ENCODE data around the gene CACNA1C. TPM values are rescaled to one million over a fixed set of nuclear protein-coding genes. Genes with fewer than 3 reads are reported as not detected.

CACNA1C gene
- total RNA-seq, 1 experiment from 2014 or later = 3.7 TPM

DNA sequence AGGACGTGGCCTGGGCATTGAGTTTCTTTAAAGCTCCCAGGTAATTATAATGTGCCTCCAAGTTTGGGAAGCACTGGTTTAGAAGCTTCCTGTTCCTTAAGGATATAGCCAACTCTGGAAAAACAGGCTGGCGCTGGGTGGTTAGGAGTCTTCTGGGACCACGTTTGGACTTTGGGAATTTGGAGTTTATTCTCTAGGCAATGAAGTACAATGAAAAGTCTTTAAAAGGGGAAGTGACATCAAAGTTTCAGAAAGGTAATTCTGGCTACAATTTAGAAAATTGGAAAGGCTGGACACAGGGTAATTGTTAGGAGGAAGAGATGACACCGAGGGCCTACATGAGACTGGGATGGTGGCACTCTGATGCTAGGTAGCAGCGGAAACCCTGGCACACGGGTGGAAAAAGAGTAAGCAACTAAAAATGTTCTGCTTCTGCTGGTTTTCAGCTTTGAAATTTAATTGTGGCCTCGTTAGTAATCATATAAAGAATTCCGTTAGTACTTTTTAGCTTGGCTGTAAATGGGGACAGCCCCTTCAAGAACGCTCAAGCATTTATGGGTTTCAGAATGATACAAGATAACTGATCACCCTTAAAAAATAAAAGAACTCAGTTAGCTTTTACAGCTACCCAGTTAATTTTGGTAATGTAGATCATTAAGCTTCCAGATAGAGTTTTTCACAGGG is 35.8 kb upstream of the CACNA1C start:
- ChIA-PET CTCF (no interaction called here), POLR2A (ENCODE audit: low non-redundant PET) (no interaction called here)
- no peak for TF ChIP-seq EZH2 (IDR thresholded peaks at IDR 0.05; ENCODE audit: borderline replicate concordance, low read depth, low read length, poor library complexity, severe bottlenecking)
- TF ChIP-seq, protein P1, sequence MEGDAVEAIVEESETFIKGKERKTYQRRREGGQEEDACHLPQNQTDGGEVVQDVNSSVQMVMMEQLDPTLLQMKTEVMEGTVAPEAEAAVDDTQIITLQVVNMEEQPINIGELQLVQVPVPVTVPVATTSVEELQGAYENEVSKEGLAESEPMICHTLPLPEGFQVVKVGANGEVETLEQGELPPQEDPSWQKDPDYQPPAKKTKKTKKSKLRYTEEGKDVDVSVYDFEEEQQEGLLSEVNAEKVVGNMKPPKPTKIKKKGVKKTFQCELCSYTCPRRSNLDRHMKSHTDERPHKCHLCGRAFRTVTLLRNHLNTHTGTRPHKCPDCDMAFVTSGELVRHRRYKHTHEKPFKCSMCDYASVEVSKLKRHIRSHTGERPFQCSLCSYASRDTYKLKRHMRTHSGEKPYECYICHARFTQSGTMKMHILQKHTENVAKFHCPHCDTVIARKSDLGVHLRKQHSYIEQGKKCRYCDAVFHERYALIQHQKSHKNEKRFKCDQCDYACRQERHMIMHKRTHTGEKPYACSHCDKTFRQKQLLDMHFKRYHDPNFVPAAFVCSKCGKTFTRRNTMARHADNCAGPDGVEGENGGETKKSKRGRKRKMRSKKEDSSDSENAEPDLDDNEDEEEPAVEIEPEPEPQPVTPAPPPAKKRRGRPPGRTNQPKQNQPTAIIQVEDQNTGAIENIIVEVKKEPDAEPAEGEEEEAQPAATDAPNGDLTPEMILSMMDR (conservative IDR thresholded peaks at IDR 0.05; ENCODE audit: low read depth, low read length) = no peak
- no peaks in the 10 kb centered on the region for H3K9me3 ChIP-seq (ENCODE audit: low read depth, low read length, poor library complexity, severe bottlenecking)
- no peak for DNase-seq (ENCODE audit: low spot score)
- H3K27me3 ChIP-seq (replicated peaks; ENCODE audit: insufficient read depth, low read depth, low read length, poor library complexity) = no peaks in the 10 kb centered on the region
- BruUV-seq (replicated peaks) = no TSS peak
- no peaks in the 10 kb centered on the region for H3K4me1 ChIP-seq (ENCODE audit: insufficient read depth, low read length, poor library complexity, severe bottlenecking)
- no peak overlapping the region for H3K27ac ChIP-seq (ENCODE audit: low read depth, low read length, poor library complexity, severe bottlenecking)
- H3K4me3 ChIP-seq (ENCODE audit: low read depth, low read length, poor library complexity, severe bottlenecking) = no peak overlapping the region
- intact Hi-C loops (cut with micrococcal nuclease; ENCODE audit: unreplicated experiment) = no loop called here
- H3K36me3 ChIP-seq (ENCODE audit: insufficient read depth, low read length, poor library complexity, severe bottlenecking) = no peaks in the 10 kb centered on the region

DNA sequence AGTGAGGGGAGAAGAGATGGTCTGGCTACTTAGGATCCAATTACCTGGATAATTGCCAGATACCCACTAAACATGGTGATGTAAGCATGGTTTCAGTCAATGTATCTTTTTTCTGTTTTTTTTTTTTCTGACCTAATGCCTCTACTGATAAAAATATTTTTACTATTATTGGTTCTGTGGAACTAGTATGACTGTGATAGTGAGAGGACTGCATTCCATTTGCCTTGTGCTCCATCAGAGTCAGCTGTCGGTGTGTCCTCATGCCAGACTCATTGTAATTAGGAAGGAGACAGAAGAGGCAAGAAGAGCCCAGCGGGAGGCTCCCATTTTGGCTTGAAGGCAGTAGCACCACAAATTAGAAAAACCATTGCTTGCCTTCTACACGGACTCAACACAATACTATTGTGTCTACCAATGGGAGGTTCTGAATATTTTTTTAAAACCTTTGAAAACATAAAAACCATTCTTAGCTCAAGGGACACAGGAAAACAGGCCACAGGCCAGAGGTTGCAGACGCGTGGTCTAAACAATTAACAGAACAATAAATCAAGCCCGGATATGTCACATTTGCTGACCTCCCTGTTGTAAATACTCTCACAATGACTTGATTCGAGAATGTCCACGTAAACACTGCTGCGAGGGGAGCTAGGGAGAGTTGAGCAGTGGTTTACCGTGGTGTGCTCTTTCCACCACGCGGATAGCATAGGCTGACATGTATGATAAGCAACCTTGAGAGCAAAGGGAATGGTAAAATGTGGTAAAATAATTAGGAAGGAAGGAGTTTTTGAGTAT is 35.0 kb upstream of the CACNA1C start:
- BruUV-seq (replicated peaks) = no TSS peak
- no peaks in the 10 kb centered on the region for H3K36me3 ChIP-seq (ENCODE audit: insufficient read depth, low read length, poor library complexity, severe bottlenecking)
- H3K27me3 ChIP-seq (replicated peaks; ENCODE audit: insufficient read depth, low read depth, low read length, poor library complexity) = no peaks in the 10 kb centered on the region
- TF ChIP-seq, protein P1 (conservative IDR thresholded peaks at IDR 0.05; ENCODE audit: low read depth, low read length) = no peak
- TF ChIP-seq EZH2 (IDR thresholded peaks at IDR 0.05; ENCODE audit: borderline replicate concordance, low read depth, low read length, poor library complexity, severe bottlenecking) = no peak
- H3K4me1 ChIP-seq (ENCODE audit: insufficient read depth, low read length, poor library complexity, severe bottlenecking) = no peaks in the 10 kb centered on the region
- no peak overlapping the region for H3K27ac ChIP-seq (ENCODE audit: low read depth, low read length, poor library complexity, severe bottlenecking)
- DNase-seq (ENCODE audit: low spot score) = peak; percentile 26
- ChIA-PET CTCF (no interaction called here), POLR2A (ENCODE audit: low non-redundant PET) (no interaction called here)
- intact Hi-C loops (cut with micrococcal nuclease; ENCODE audit: unreplicated experiment) = no loop called here
- H3K4me3 ChIP-seq (ENCODE audit: low read depth, low read length, poor library complexity, severe bottlenecking) = no peak overlapping the region
- no peaks in the 10 kb centered on the region for H3K9me3 ChIP-seq (ENCODE audit: low read depth, low read length, poor library complexity, severe bottlenecking)

DNA sequence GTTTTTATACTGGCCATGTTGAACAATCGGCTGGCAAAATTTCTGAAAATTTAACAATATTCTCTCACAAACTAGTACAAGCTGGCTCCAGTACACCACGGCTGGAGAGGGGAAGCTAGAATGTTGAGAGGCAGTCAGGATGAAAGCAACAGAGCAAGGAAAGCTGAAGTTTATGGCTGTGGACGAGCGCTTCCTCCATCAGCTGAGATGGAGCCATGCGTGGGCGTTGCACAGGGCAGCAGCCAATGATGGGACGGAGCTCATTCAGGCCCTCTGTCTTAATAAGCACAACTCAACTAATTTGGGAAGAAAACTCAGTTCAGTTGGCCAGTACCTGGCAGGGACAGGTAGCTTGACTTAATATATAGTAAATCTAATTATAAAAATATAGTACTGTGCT is 34.4 kb upstream of the CACNA1C start:
- POLR2A ChIA-PET (ENCODE audit: low non-redundant PET) = no interaction called here
- CTCF ChIA-PET = no interaction called here
- H3K36me3 ChIP-seq (ENCODE audit: insufficient read depth, low read length, poor library complexity, severe bottlenecking) = no peaks in the 10 kb centered on the region
- no peak overlapping the region for H3K4me3 ChIP-seq (ENCODE audit: low read depth, low read length, poor library complexity, severe bottlenecking)
- no peak for DNase-seq (ENCODE audit: low spot score)
- TF ChIP-seq EZH2 (IDR thresholded peaks at IDR 0.05; ENCODE audit: borderline replicate concordance, low read depth, low read length, poor library complexity, severe bottlenecking) = no peak
- TF ChIP-seq, protein P1 (conservative IDR thresholded peaks at IDR 0.05; ENCODE audit: low read depth, low read length) = no peak
- intact Hi-C loops (cut with micrococcal nuclease; ENCODE audit: unreplicated experiment) = no loop called here
- H3K27ac ChIP-seq (ENCODE audit: low read depth, low read length, poor library complexity, severe bottlenecking) = no peak overlapping the region
- no peaks in the 10 kb centered on the region for H3K27me3 ChIP-seq (replicated peaks; ENCODE audit: insufficient read depth, low read depth, low read length, poor library complexity)
- H3K9me3 ChIP-seq (ENCODE audit: low read depth, low read length, poor library complexity, severe bottlenecking) = no peaks in the 10 kb centered on the region
- BruUV-seq (replicated peaks) = no TSS peak
- H3K4me1 ChIP-seq (ENCODE audit: insufficient read depth, low read length, poor library complexity, severe bottlenecking) = no peaks in the 10 kb centered on the region

All from A673 (cell line).